HepG2 (cell line): Measurements from ENCODE around the gene LIME1. TPM values are rescaled to one million over a fixed set of nuclear protein-coding genes. Genes with fewer than 3 reads are reported as not detected.

Source experiments
- ARHGAP35 ChIP-seq: sonication (generic); formaldehyde crosslinking; IDR thresholded peaks from 2 replicates; pipeline ENCODE4 v1.9.0; 2022; ENCODE audit warnings: mild to moderate bottlenecking, inconsistent platforms, moderate library complexity, missing genetic modification reagents, borderline replicate concordance
- CAMTA2 ChIP-seq: sonication (generic); formaldehyde crosslinking; IDR thresholded peaks from 2 replicates; pipeline ENCODE4 v1.4.0; 2020; ENCODE audit warnings: mild to moderate bottlenecking, missing genetic modification reagents, borderline replicate concordance
- EZH2 ChIP-seq: conservative IDR thresholded peaks from 2 replicates; pipeline ENCODE4 v1.6.1; 2012; ENCODE audit warnings: mild to moderate bottlenecking, low read depth, low read length, moderate library complexity
- HDAC1 ChIP-seq: sonication (generic); formaldehyde crosslinking; IDR thresholded peaks from 2 replicates; pipeline ENCODE4 v1.5.1; 2020; ENCODE audit warnings: mild to moderate bottlenecking, missing genetic modification reagents
- HNRNPLL ChIP-seq: fragments of 200-400 bp; formaldehyde crosslinking; IDR thresholded peaks from 2 replicates; pipeline ENCODE4 v1.6.1; 2017; ENCODE audit warnings: mild to moderate bottlenecking, low read depth, low read length; ENCODE audit not compliant: poor library complexity, severe bottlenecking
- MXI1 ChIP-seq: IDR thresholded peaks from 3 replicates; pipeline ENCODE4 v1.6.1; 2012; ENCODE audit warnings: low read depth, low read length, inconsistent platforms, borderline replicate concordance
- MYC ChIP-seq: sonication (generic); formaldehyde crosslinking; IDR thresholded peaks from 2 replicates; pipeline ENCODE4 v1.9.0; 2021; ENCODE audit warnings: missing genetic modification reagents, borderline replicate concordance
- TCF7 ChIP-seq: sonication (generic); IDR thresholded peaks from 2 replicates; pipeline ENCODE4 v1.6.1; 2016; ENCODE audit warnings: antibody characterized with exemption, low read depth
- TSC22D2 ChIP-seq: sonication (generic); formaldehyde crosslinking; IDR thresholded peaks from 2 replicates; pipeline ENCODE4 v1.5.1; 2020; ENCODE audit warnings: missing genetic modification reagents, mild to moderate bottlenecking, borderline replicate concordance
- YEATS2 ChIP-seq: sonication (generic); formaldehyde crosslinking; IDR thresholded peaks from 2 replicates; pipeline ENCODE4 v1.4.0; 2020; ENCODE audit warnings: missing genetic modification reagents, borderline replicate concordance
- ZNF329 ChIP-seq: sonication (generic); formaldehyde crosslinking; IDR thresholded peaks from 2 replicates; pipeline ENCODE4 v1.9.0; 2021; ENCODE audit warnings: low read depth, mild to moderate bottlenecking, missing genetic modification reagents
- ZNF333 ChIP-seq: sonication (generic); formaldehyde crosslinking; IDR thresholded peaks from 2 replicates; pipeline ENCODE4 v1.4.0; 2020; ENCODE audit warnings: mild to moderate bottlenecking, missing genetic modification reagents, borderline replicate concordance
- ZNF383 ChIP-seq: sonication (generic); formaldehyde crosslinking; IDR thresholded peaks from 2 replicates; pipeline ENCODE4 v1.4.0; 2020; ENCODE audit warnings: missing genetic modification reagents, mild to moderate bottlenecking, borderline replicate concordance
- ZNF563 ChIP-seq: sonication (generic); formaldehyde crosslinking; IDR thresholded peaks from 2 replicates; pipeline ENCODE4 v1.8.0; 2022; ENCODE audit warnings: mild to moderate bottlenecking, moderate library complexity, missing genetic modification reagents
- ZNF761 ChIP-seq: sonication (generic); formaldehyde crosslinking; conservative IDR thresholded peaks from 2 replicates; pipeline ENCODE4 v1.4.0; 2020; ENCODE audit warnings: mild to moderate bottlenecking, missing genetic modification reagents
- ZNF816 ChIP-seq: sonication (generic); formaldehyde crosslinking; IDR thresholded peaks from 2 replicates; pipeline ENCODE4 v1.8.0; 2022; ENCODE audit warnings: missing genetic modification reagents, mild to moderate bottlenecking, borderline replicate concordance
- ZNF841 ChIP-seq: sonication (generic); formaldehyde crosslinking; IDR thresholded peaks from 2 replicates; pipeline ENCODE4 v1.8.1; 2023; ENCODE audit warnings: missing genetic modification reagents, borderline replicate concordance
- ZZZ3 ChIP-seq: sonication (generic); formaldehyde crosslinking; IDR thresholded peaks from 2 replicates; pipeline ENCODE4 v1.4.0; 2020; ENCODE audit warnings: missing genetic modification reagents, mild to moderate bottlenecking, borderline replicate concordance
- polyA plus RNA-seq, 8 experiments: library from polyadenylated mRNA; depleted of rRNA in 3 of 8; stranded (reverse) in 7 of 8; unstranded in 1 of 8; fragments of >200 nt; fragmentation: Illumina TruSeq in 4 of 8; extraction: Trizol in 4 of 8; gene quantifications; 2 replicates each; pipeline versions ENCODE4 v1.2.1 to v1.2.3, GENCODE V29; 2011 to 2016; ENCODE audit warnings: low read depth in 4 of 8, missing spikeins in 1 of 8, mixed read lengths in 1 of 8; ENCODE audit not compliant: insufficient read depth in 1 of 8
- total RNA-seq, 5 experiments: library from RNA; depleted of rRNA; stranded (reverse); fragments of >200 nt; fragmentation: Illumina TruSeq; extraction: Trizol; gene quantifications; 2 replicates each; pipeline ENCODE4 v1.2.3, GENCODE V29; 2016; ENCODE audit warnings: low read depth in 1 of 5
- TF ChIP-seq, protein P1 (sequence below): sonication (generic); formaldehyde crosslinking; IDR thresholded peaks from 2 replicates; pipeline ENCODE4 v1.9.0; 2022; ENCODE audit warnings: low read depth, missing genetic modification reagents
- TF ChIP-seq, protein P2 (sequence below): IDR thresholded peaks from 2 replicates; pipeline ENCODE4 v1.6.1; 2016
- TF ChIP-seq, protein P3 (sequence below): sonication (generic); formaldehyde crosslinking; IDR thresholded peaks from 2 replicates; pipeline ENCODE4 v1.9.0; 2021; ENCODE audit warnings: missing genetic modification reagents, mild to moderate bottlenecking, borderline replicate concordance
- TF ChIP-seq, protein P4 (sequence below): sonication (generic); formaldehyde crosslinking; IDR thresholded peaks from 2 replicates; pipeline ENCODE4 v1.4.0; 2020; ENCODE audit warnings: missing genetic modification reagents

The LIME1 gene
- total and polyA plus RNA-seq, 2 of the 13 experiments (the other 11 are each of a cell fraction or from before 2014, with no cell fraction given): 13.0 to 61.5 TPM

DNA sequence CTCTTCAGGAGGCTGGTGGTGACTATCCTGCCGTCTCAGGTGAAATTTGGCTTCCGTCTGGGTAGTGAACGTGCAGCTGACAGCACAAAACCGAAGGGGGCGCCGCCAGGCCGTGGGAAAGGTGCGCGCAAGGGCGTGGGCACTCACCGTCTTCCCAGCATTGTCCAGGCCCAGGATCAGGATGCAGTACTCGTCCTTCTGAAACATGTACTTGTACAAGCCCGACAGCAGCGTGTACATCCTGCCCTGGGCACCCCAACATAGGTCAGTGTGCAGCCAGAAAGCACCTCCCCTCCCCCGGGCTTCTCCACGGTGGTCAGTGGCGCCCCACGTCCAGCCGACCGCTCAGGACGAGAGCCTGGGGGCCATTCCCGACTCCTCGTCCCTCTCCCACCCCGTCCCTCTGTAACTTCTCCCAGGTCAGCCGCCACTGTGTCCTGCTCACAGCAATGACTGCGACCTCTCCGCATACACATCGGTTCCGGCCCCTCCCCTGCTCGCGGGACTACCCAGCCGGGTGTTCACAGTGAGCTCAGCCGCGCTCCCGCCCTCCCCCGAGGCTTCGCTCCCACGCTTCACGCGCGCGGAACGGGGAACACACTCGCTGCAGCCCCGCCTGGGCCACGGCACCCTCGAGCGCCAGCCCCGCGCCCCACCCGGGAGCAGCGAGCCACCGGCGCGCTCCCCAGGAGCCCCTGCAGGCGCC lies 29.5 kb upstream of the LIME1 start (continued):
- TF ChIP-seq, protein P1, sequence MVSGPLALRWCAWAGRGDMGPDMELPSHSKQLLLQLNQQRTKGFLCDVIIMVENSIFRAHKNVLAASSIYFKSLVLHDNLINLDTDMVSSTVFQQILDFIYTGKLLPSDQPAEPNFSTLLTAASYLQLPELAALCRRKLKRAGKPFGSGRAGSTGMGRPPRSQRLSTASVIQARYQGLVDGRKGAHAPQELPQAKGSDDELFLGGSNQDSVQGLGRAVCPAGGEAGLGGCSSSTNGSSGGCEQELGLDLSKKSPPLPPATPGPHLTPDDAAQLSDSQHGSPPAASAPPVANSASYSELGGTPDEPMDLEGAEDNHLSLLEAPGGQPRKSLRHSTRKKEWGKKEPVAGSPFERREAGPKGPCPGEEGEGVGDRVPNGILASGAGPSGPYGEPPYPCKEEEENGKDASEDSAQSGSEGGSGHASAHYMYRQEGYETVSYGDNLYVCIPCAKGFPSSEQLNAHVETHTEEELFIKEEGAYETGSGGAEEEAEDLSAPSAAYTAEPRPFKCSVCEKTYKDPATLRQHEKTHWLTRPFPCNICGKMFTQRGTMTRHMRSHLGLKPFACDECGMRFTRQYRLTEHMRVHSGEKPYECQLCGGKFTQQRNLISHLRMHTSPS (CRISPR knock-in tag): peak; percentile 57; the same call in 1 of the 2 replicates
- peak; percentile 71; the same call in 1 of the 2 replicates for TF ChIP-seq ZNF329 (CRISPR knock-in tag)
- TF ChIP-seq ZNF383: peak; percentile 26; the same call in 1 of the 2 replicates
- peak; percentile 83 for TF ChIP-seq MYC (CRISPR knock-in tag)
- TF ChIP-seq ZNF841 (CRISPR knock-in tag): 0 out of 2 replicates have a peak, but pooled peaks have one; percentile 3
- TF ChIP-seq, protein P2, sequence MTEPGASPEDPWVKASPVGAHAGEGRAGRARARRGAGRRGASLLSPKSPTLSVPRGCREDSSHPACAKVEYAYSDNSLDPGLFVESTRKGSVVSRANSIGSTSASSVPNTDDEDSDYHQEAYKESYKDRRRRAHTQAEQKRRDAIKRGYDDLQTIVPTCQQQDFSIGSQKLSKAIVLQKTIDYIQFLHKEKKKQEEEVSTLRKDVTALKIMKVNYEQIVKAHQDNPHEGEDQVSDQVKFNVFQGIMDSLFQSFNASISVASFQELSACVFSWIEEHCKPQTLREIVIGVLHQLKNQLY (CRISPR knock-in tag): no peak
- 0 out of 2 replicates have a peak, but pooled peaks have one; percentile 20 for TF ChIP-seq ARHGAP35 (CRISPR knock-in tag)
- no peak for TF ChIP-seq ZNF816
- peak; percentile 86; the same call in 1 of the 2 replicates for TF ChIP-seq ZNF333 (CRISPR knock-in tag)
- TF ChIP-seq CAMTA2 (CRISPR knock-in tag): peak; percentile 63; the same call in 1 of the 2 replicates
- TF ChIP-seq ZZZ3 (CRISPR knock-in tag): peak; percentile 46; the same call in 1 of the 2 replicates
- no peak; the same call in 1 of the 2 replicates for TF ChIP-seq TCF7
- TF ChIP-seq EZH2: no peak
- peak; percentile 67 for TF ChIP-seq HDAC1 (CRISPR knock-in tag)
- TF ChIP-seq ZNF761 (CRISPR knock-in tag): 0 out of 2 replicates have a peak, but pooled peaks have one; percentile 34
- TF ChIP-seq, protein P3, sequence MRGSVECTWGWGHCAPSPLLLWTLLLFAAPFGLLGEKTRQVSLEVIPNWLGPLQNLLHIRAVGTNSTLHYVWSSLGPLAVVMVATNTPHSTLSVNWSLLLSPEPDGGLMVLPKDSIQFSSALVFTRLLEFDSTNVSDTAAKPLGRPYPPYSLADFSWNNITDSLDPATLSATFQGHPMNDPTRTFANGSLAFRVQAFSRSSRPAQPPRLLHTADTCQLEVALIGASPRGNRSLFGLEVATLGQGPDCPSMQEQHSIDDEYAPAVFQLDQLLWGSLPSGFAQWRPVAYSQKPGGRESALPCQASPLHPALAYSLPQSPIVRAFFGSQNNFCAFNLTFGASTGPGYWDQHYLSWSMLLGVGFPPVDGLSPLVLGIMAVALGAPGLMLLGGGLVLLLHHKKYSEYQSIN (CRISPR knock-in tag): 0 out of 2 replicates have a peak, but pooled peaks have one; percentile 21
- peak; percentile 40 for TF ChIP-seq HNRNPLL
- TF ChIP-seq ZNF563 (CRISPR knock-in tag): no peak; the same call in 1 of the 2 replicates
- peak; percentile 79 for TF ChIP-seq MXI1
- peak; percentile 75 for TF ChIP-seq YEATS2 (CRISPR knock-in tag)
- 0 out of 2 replicates have a peak, but pooled peaks have one; percentile 60 for TF ChIP-seq TSC22D2 (CRISPR knock-in tag)
- TF ChIP-seq, protein P4, sequence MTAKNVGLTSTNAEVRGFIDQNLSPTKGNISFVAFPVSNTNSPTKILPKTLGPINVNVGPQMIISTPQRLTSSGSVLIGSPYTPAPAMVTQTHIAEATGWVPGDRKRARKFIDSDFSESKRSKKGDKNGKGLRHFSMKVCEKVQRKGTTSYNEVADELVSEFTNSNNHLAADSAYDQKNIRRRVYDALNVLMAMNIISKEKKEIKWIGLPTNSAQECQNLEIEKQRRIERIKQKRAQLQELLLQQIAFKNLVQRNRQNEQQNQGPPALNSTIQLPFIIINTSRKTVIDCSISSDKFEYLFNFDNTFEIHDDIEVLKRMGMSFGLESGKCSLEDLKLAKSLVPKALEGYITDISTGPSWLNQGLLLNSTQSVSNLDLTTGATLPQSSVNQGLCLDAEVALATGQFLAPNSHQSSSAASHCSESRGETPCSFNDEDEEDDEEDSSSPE (CRISPR knock-in tag): peak; percentile 46; the same call in 1 of the 2 replicates
